Kidney (tissue), 14 donors: ENCODE data around the gene FPGS. TPM values are rescaled to one million over a fixed set of nuclear protein-coding genes. Genes with fewer than 3 reads are reported as not detected.

Source experiments
- DNase-seq, 5 donors: peaks; one replicate each; pipeline ENCODE4 v3.0.0-alpha.2; 2013 to 2020
- FAIRE-seq: peaks from 2 replicates; lab custom pipeline; 2012; peaks lifted over from hg19 to GRCh38; lab: Jason Lieb, UNC
- H3K27ac ChIP-seq, 2 donors: one replicate each; pipeline ENCODE4 v1.7.0; 2013; ENCODE audit warnings: low read depth in 2 of 2, low read length in 2 of 2, inconsistent platforms in 1 of 2
- H3K27me3 ChIP-seq: one replicate; pipeline ENCODE4 v1.7.1; 2013; ENCODE audit warnings: low read length, inconsistent platforms; ENCODE audit not compliant: control insufficient read depth, insufficient read depth
- H3K36me3 ChIP-seq, 3 donors: one replicate each; pipeline versions ENCODE4 v1.7.0 to v1.7.1; 2013; ENCODE audit warnings: low read length in 3 of 3, control low read depth in 1 of 3, inconsistent platforms in 1 of 3; ENCODE audit not compliant: insufficient read depth in 3 of 3, control insufficient read depth in 2 of 3
- H3K4me1 ChIP-seq, 3 donors: one replicate each; pipeline versions ENCODE4 v1.7.0 to v1.7.1; 2013; ENCODE audit warnings: low read length in 3 of 3, inconsistent platforms in 1 of 3, low read depth in 1 of 3; ENCODE audit not compliant: control insufficient read depth in 2 of 3, insufficient read depth in 2 of 3
- H3K4me3 ChIP-seq, 3 donors: one replicate each; pipeline versions ENCODE4 v1.7.0 to v1.8.1; 2013; ENCODE audit warnings: low read length in 3 of 3, control low read depth in 1 of 3, inconsistent platforms in 1 of 3
- H3K9ac ChIP-seq, 3 donors: one replicate each; pipeline versions ENCODE4 v1.7.0 to v1.7.1; 2013; ENCODE audit warnings: low read length in 3 of 3, control low read depth in 1 of 3, inconsistent platforms in 1 of 3
- H3K9me3 ChIP-seq, 3 donors: one replicate each; pipeline versions ENCODE4 v1.7.0 to v1.7.1; 2013; ENCODE audit warnings: low read length in 3 of 3, control low read depth in 1 of 3, inconsistent platforms in 1 of 3; ENCODE audit not compliant: control insufficient read depth in 2 of 3, insufficient read depth in 1 of 3
- intact Hi-C: fragments of 100-400 bp; cut with DNase I; formaldehyde crosslinking; loops from one replicate; pipeline ENCODE4 v1.11.1; 2022
- polyA plus RNA-seq: library from polyadenylated mRNA; stranded (reverse); fragments of 350-450 nt; fragmentation: Illumina TruSeq; extraction: RNeasy Lipid Tissue Mini Kit (QIAGEN cat#74804); gene quantifications from one replicate; pipeline ENCODE4 v1.2.3, GENCODE V29; 2014; ENCODE audit warnings: low read depth, low replicate concordance; ENCODE audit not compliant: insufficient read depth
- total RNA-seq: library from RNA; stranded (reverse); fragmentation: NEBNext Ultra II Directional; extraction: Animal tissue kit (Norgen Biotek cat#: 25700); gene quantifications from one replicate; pipeline ENCODE4 v1.2.1, GENCODE V29; 2021
- TF ChIP-seq, protein P1 (sequence below): IDR thresholded peaks from 3 replicates; pipeline ENCODE4 v1.5.1; 2012; ENCODE audit warnings: mild to moderate bottlenecking, moderate library complexity, borderline replicate concordance; ENCODE audit not compliant: insufficient read depth; ENCODE audit errors: extremely low read depth
- donor health status: control.
- donor health status: control.
- donor health status: control.
- donor health status: control.
- donor health status: control.
- donor health status: DM: yes; HTN: yes; CAD: no.
- donor health status: Normal renal cell carcinoma (clear cell type).

FPGS gene
- total and polyA plus RNA-seq, 2 donors from 2014 or later, result 44.0 to 77.2 TPM

DNA sequence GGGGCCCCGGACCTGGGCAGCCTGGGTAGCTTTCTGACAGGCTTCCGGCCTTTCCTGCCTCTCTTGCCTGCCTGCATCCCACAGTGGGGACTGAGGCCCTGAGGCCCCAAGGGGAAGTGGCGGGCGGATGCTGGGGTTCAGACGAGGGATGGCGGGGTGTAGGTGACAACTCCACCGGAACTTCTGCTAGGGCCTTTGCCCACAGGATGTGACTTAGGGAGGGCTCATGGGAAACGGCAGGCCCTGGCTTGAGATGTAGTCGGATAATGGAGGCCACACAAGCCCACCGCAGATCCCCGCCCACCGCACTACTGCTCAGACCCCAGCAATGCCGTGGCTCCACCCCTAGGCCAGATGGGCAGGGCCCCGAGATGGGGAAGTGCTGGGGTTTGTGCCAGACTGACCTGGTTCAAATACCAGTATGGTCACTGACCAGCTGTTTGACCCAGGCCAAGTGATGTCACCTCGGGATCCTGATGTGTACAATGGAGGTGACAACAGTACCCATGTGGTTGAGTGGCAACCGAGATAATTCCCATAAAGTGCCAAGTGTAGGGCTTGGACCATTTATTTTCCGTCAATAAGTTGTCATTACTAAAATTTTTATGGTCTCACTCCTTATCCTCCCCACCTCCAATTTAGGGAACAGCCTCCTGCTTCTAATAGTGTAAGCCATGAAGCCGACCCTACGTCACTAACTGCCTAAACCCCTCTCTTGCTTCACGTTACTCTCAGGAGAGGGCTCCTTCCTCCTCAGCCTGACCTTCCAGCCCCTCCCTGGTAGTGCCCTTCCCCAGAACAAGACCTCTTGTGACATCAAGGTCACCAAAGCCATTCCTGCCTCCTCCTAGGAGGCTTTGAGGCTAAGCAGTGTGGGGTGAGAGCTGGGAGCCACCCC is 19.3 kb upstream of the FPGS start:
- TF ChIP-seq, protein P1, sequence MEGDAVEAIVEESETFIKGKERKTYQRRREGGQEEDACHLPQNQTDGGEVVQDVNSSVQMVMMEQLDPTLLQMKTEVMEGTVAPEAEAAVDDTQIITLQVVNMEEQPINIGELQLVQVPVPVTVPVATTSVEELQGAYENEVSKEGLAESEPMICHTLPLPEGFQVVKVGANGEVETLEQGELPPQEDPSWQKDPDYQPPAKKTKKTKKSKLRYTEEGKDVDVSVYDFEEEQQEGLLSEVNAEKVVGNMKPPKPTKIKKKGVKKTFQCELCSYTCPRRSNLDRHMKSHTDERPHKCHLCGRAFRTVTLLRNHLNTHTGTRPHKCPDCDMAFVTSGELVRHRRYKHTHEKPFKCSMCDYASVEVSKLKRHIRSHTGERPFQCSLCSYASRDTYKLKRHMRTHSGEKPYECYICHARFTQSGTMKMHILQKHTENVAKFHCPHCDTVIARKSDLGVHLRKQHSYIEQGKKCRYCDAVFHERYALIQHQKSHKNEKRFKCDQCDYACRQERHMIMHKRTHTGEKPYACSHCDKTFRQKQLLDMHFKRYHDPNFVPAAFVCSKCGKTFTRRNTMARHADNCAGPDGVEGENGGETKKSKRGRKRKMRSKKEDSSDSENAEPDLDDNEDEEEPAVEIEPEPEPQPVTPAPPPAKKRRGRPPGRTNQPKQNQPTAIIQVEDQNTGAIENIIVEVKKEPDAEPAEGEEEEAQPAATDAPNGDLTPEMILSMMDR, result no peak
- Histone ChIP-seq H3K9me3 (no peaks in the 10 kb centered on the region), H3K36me3 (peaks cover 3 to 13% (median 7%) of the 10 kb centered on the region in 3 donors), H3K27me3 (no peaks in the 10 kb centered on the region), H3K4me1 (peaks cover 0 to 9% (median 4%) of the 10 kb centered on the region in 3 donors), H3K9ac (no peak overlapping the region), H3K27ac (peak overlapping the region in 1 of 2 donors; percentile 41), H3K4me3 (no peak overlapping the region)
- FAIRE-seq, result no peak
- DNase-seq, result peak in 1 of 5 donors; percentile 87
- intact Hi-C loops, result no loop called here

DNA sequence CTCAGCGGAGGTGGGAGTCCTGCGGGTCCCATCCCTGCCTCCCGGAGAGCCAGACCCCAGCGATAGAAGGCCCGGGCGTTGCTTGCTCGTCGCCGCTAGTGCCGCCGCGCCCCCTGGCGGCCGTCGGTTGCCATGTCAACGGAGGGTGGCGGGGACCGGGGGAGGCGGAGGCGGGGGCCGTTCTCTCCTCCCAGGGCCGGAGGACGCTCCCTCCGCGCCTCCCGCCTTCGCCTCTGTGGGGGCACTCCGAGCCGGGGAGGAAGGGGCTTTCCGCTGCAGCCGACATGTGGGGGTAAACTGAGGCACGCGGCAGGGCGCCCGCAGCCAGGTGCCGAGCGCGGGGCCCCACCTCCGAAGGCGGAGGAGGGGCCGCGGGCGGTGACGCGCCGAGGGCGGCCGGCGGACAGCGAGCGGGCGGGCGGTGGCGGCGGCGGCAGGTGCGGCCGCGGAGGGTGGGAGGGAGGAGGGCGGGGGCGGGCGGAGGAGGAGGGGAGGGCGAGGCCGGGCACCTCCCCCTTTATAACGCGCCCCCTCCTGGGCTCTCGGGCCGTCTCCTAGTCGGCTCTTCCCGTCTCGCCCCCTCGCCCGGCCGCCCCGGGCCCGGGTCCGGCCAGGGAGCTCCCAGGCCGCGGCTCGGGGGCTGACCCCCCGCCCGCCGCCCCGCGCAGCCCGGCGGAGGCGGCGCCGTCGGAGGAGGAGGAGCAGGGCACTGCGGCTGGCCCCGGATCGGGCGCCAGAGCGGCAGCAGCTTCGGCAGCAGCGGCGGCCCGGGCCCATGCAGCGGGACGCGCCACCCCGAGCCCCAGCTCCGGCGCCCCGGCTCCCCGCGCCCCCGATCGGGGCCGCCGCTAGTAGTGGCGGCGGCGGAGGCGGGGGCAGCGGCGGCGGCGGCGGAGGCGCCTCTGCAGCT is 17.4 kb upstream of the FPGS start:
- no peaks in the 10 kb centered on the region for H3K27me3 ChIP-seq
- DNase-seq (peak; percentile 92 to 96 (median 95)), FAIRE-seq (no peak)
- intact Hi-C loops, result no loop called here
- peak overlapping the region in 2 of 3 donors; percentile 59 to 60 for H3K9ac ChIP-seq
- H3K4me1 ChIP-seq, result peaks cover 0 to 11% (median 4%) of the 10 kb centered on the region in 3 donors
- H3K36me3 ChIP-seq, result peaks cover 8 to 32% (median 24%) of the 10 kb centered on the region in 3 donors
- H3K27ac ChIP-seq, result peak overlapping the region; percentile 86 to 91
- H3K9me3 ChIP-seq, result no peaks in the 10 kb centered on the region
- TF ChIP-seq, protein P1, result peak; percentile 73
- H3K4me3 ChIP-seq, result peak overlapping the region; percentile 11 to 51 (median 38)

DNA sequence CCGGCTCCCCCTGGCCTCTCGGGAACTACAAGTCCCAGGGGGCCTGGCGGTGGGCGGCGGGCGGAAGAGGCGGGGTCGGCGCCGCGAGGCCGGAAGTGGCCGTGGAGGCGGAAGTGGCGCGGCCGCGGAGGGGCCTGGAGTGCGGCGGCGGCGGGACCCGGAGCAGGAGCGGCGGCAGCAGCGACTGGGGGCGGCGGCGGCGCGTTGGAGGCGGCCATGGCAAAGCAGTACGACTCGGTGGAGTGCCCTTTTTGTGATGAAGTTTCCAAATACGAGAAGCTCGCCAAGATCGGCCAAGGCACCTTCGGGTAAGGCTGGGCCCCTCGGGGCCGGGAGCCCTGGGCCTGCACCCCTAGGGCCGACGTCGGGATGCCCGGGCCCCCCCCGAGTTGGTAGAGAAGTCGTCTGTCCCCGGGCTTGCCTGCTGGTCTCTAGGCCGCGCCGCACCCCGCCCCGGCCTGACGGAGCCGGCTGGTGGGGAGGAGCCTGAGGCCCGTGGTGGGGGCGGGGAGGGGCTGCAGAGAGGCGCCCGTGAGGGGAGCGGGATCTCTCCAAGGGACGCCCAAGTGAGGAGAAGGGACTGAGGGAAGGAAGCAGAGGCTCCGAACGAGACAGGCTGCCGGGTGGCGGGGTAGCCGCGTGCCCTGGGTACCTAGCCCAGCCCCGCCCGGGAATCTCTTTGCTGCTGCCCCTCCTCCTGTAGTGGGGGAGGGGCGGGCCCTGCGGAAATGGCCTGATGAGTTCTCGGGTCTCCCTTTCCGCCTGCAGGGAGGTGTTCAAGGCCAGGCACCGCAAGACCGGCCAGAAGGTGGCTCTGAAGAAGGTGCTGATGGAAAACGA is 16.5 kb upstream of the FPGS start, which contains the start of gene CDK9:
Gene CDK9 (plus strand): TSS at position 102 of the 840 bp plus-strand sequence. CDS start 115 bp downstream, at position 217.
- intact Hi-C loops, result no loop called here
- FAIRE-seq (no peak), DNase-seq (peak; percentile 92 to 97 (median 95))

More for the DNA sequence above, 16.5 kb upstream of the FPGS start, which contains the start of gene CDK9:
- Histone ChIP-seq H3K36me3 (peaks cover 8 to 39% (median 29%) of the 10 kb centered on the region in 3 donors), H3K27ac (peak within 1 kb of the TSS; percentile 86 to 91), H3K27me3 (no peaks in the 10 kb centered on the region), H3K9me3 (no peaks in the 10 kb centered on the region), H3K4me1 (peaks cover 0 to 11% (median 4%) of the 10 kb centered on the region in 3 donors), H3K4me3 (peak within 1 kb of the TSS; percentile 62 to 84 (median 75)), H3K9ac (peak within 1 kb of the TSS; percentile 36 to 61 (median 60))
- TF ChIP-seq, protein P1, result peak; percentile 16
